K562 (cell line): ENCODE results near the gene PPM1G. TPM values are rescaled to one million over a fixed set of nuclear protein-coding genes. Genes with fewer than 3 reads are reported as not detected.

Experiments used
- EGR1 ChIP-seq: fragments of 450-650 bp; conservative IDR thresholded peaks from 2 replicates; pipeline ENCODE4 v1.6.1; 2017; ENCODE audit warnings: mild to moderate bottlenecking
- FOXA3 ChIP-seq, 2 experiments: fragments of 450-650 bp in 1 of 2; sonication (generic) in 1 of 2; formaldehyde crosslinking; IDR thresholded peaks in 1 of 2; conservative IDR thresholded peaks in 1 of 2; 2 replicates each; pipeline versions ENCODE4 v1.4.0 to v1.8.0; 2020 to 2022; ENCODE audit warnings: mild to moderate bottlenecking in 2 of 2, missing genetic modification reagents in 1 of 2
- HDAC6 ChIP-seq: IDR thresholded peaks from 2 replicates; pipeline ENCODE4 v1.6.1; 2012; ENCODE audit warnings: low read depth, mild to moderate bottlenecking, control low read depth, inconsistent platforms, low read length, moderate library complexity
- KLF10 ChIP-seq: fragments of 250-450 bp; sonication (Bioruptor Pico); IDR thresholded peaks from 2 replicates; pipeline ENCODE4 v1.6.1; 2021; ENCODE audit warnings: matching md5 sums
- MAX ChIP-seq: sonication (generic); formaldehyde crosslinking; IDR thresholded peaks from 2 replicates; pipeline ENCODE4 v1.9.0; 2022; ENCODE audit warnings: mild to moderate bottlenecking, missing genetic modification reagents
- NKRF ChIP-seq: fragments of 450-650 bp; IDR thresholded peaks from 2 replicates; pipeline ENCODE4 v1.6.1; 2016; ENCODE audit warnings: borderline replicate concordance
- NR2C1 ChIP-seq, 2 experiments: fragments of 450-650 bp; IDR thresholded peaks; 2 replicates each; pipeline ENCODE4 v1.6.1; 2017; ENCODE audit warnings: mild to moderate bottlenecking in 2 of 2, antibody characterized with exemption in 1 of 2, inconsistent platforms in 1 of 2, missing compliant biosample characterization in 1 of 2, missing genetic modification characterization in 1 of 2
- PATZ1 ChIP-seq: fragments of 250-450 bp; sonication (Bioruptor Pico); IDR thresholded peaks from 2 replicates; pipeline ENCODE4 v1.5.0; 2020; ENCODE audit warnings: mild to moderate bottlenecking, borderline replicate concordance
- PTTG1 ChIP-seq: fragments of 450-650 bp; IDR thresholded peaks from 2 replicates; pipeline ENCODE4 v1.6.1; 2016; ENCODE audit warnings: low read depth, mild to moderate bottlenecking, missing genetic modification characterization, missing compliant biosample characterization
- RBM39 ChIP-seq: fragments of 200-400 bp; formaldehyde crosslinking; optimal IDR thresholded peaks from 2 replicates; pipeline ENCODE3; 2018; ENCODE audit warnings: low read depth, low read length
- SPI1 ChIP-seq: IDR thresholded peaks from 2 replicates; pipeline ENCODE4 v1.6.1; 2011; ENCODE audit warnings: low read depth, low read length, control low read depth, borderline replicate concordance
- TOE1 ChIP-seq, 2 experiments: fragments of 450-650 bp in 1 of 2; sonication (generic) in 1 of 2; formaldehyde crosslinking in 1 of 2; IDR thresholded peaks; 2 replicates each; pipeline versions ENCODE4 v1.7.1 to v1.8.0; 2016 to 2022; ENCODE audit warnings: borderline replicate concordance in 2 of 2, mild to moderate bottlenecking in 2 of 2, antibody characterized with exemption in 1 of 2, inconsistent platforms in 1 of 2, low read depth in 1 of 2, missing genetic modification reagents in 1 of 2, moderate library complexity in 1 of 2
- TSC22D4 ChIP-seq: fragments of 450-650 bp; IDR thresholded peaks from 2 replicates; pipeline ENCODE4 v1.6.1; 2016; ENCODE audit warnings: missing genetic modification characterization, missing biosample characterization, control low read depth
- ZBTB2 ChIP-seq: fragments of 450-650 bp; IDR thresholded peaks from 2 replicates; pipeline ENCODE4 v1.6.1; 2016; ENCODE audit warnings: antibody characterized with exemption
- ZBTB34 ChIP-seq: fragments of 250-450 bp; sonication (Bioruptor Pico); IDR thresholded peaks from 2 replicates; pipeline ENCODE4 v1.8.0; 2021; ENCODE audit warnings: mild to moderate bottlenecking, moderate library complexity
- ZNF140 ChIP-seq: fragments of 250-450 bp; sonication (Bioruptor Pico); IDR thresholded peaks from 2 replicates; pipeline ENCODE4 v1.8.0; 2021; ENCODE audit warnings: moderate library complexity, mild to moderate bottlenecking, inconsistent platforms
- ZNF239 ChIP-seq: fragments of 250-450 bp; sonication (Bioruptor Pico); IDR thresholded peaks from 2 replicates; pipeline ENCODE4 v1.4.0; 2020; ENCODE audit warnings: mild to moderate bottlenecking
- ZNF311 ChIP-seq: fragments of 250-450 bp; sonication (Bioruptor Pico); IDR thresholded peaks from 2 replicates; pipeline ENCODE4 v1.4.0; 2020; ENCODE audit warnings: mild to moderate bottlenecking, moderate library complexity
- ZNF316 ChIP-seq: fragments of 450-650 bp; IDR thresholded peaks from 2 replicates; pipeline ENCODE4 v1.6.1; 2016
- ZNF668 ChIP-seq: fragments of 250-450 bp; sonication (Bioruptor Pico); IDR thresholded peaks from 2 replicates; pipeline ENCODE4 v1.8.0; 2022; ENCODE audit warnings: mild to moderate bottlenecking, inconsistent platforms
- polyA plus RNA-seq, 8 experiments: library from polyadenylated mRNA; depleted of rRNA in 4 of 8; stranded (reverse) in 5 of 8; unstranded in 3 of 8; fragments of >200 nt; fragmentation: Nextera tagmentation in 2 of 8; fragmentation: Illumina TruSeq in 1 of 8; extraction: Ambion mirVana in 2 of 8; extraction: Trizol in 1 of 8; gene quantifications; 2 replicates each; pipeline versions ENCODE4 v1.2.1 to v1.2.3, GENCODE V29; 2011 to 2014; ENCODE audit warnings: inconsistent platforms in 1 of 8, missing spikeins in 1 of 8
- total RNA-seq, 7 experiments: library from RNA; depleted of rRNA in 6 of 7; stranded (reverse); fragments of >200 nt in 6 of 7; fragmentation: Illumina TruSeq in 2 of 7; extraction: Trizol in 2 of 7; gene quantifications; 2 replicates each; pipeline versions ENCODE4 v1.2.1 to v1.2.3, GENCODE V29; 2011 to 2021; ENCODE audit warnings: low replicate concordance in 1 of 7

PPM1G gene
- total and polyA plus RNA-seq, 9 of the 15 experiments (the other 6 are each of a cell fraction or from before 2014, with no cell fraction given): 61.7 to 230 (median 153) TPM

GRCh38 chr2:27356382-27357181 is 52.8 kb downstream of the PPM1G start, which contains the start of gene GTF3C2 (continued):
- TF ChIP-seq PATZ1 (CRISPR knock-in tag): no peak
- peak; percentile 46 to 62; a peak in 3 of 4 replicates for TF ChIP-seq FOXA3 (CRISPR knock-in tag; conservative IDR thresholded peaks at IDR 0.05 in 1 of 2, IDR thresholded peaks at IDR 0.05 in 1 of 2)
- no peak for TF ChIP-seq ZNF668 (CRISPR knock-in tag)
- TF ChIP-seq ZNF140 (CRISPR knock-in tag): no peak
- peak; percentile 28; the same call in 1 of the 2 replicates for TF ChIP-seq ZBTB2
- peak; percentile 67 for TF ChIP-seq EGR1
- no peak for TF ChIP-seq ZBTB34 (CRISPR knock-in tag)
- TF ChIP-seq ZNF316: no peak
- no peak for TF ChIP-seq KLF10
- TF ChIP-seq TOE1 (IDR thresholded peaks at IDR 0.05; ENCODE audit: borderline replicate concordance): peak; percentile 88
- TF ChIP-seq TOE1 (CRISPR knock-in tag; IDR thresholded peaks at IDR 0.05; ENCODE audit: borderline replicate concordance, low read depth): no peak
- TF ChIP-seq TSC22D4: no peak
- no peak for TF ChIP-seq HDAC6
- peak; percentile 91 for TF ChIP-seq NR2C1 (IDR thresholded peaks at IDR 0.05)
- TF ChIP-seq NR2C1 (tag; IDR thresholded peaks at IDR 0.05): peak; percentile 88
- TF ChIP-seq ZNF239 (CRISPR knock-in tag): no peak
- peak; percentile 70; the same call in 1 of the 2 replicates for TF ChIP-seq NKRF
- TF ChIP-seq ZNF311: no peak
- peak; percentile 91 for TF ChIP-seq MAX (CRISPR knock-in tag)
- no peak for TF ChIP-seq RBM39
- no peak for TF ChIP-seq PTTG1
- TF ChIP-seq SPI1: no peak
